ENCODE results near the gene A1CF.
"Not testable (repeated sequence)": the region's sequence is repeated elsewhere in the genome, so short reads cannot be mapped to it uniquely, and the experiment has no call there.

The A1CF gene

GRCh38 chr10:50782017-50782416, 103.4 kb downstream of the A1CF start:
- not testable (repeated sequence) for DNase-seq

DNA sequence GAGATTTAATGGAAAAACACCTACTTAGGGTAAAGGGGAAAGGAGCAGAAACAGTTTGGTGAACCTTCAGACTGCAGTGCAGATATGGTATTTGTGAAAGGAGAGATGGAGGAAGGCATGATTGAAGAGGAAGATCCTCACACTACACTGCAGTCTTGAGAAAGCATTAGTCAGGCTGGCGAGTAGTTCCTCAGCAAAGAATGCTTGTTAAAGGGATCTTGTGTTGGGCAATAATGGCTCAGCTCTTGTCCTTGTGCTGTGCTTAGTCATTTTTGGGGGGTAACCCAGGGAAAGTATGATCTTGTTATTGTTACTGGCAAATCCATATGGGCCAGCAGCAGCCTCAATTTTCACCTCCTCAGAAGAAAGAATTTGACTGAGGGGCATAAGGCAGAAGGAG, 105.4 kb downstream of the A1CF start:
- DNase-seq = not testable (repeated sequence)

DNA sequence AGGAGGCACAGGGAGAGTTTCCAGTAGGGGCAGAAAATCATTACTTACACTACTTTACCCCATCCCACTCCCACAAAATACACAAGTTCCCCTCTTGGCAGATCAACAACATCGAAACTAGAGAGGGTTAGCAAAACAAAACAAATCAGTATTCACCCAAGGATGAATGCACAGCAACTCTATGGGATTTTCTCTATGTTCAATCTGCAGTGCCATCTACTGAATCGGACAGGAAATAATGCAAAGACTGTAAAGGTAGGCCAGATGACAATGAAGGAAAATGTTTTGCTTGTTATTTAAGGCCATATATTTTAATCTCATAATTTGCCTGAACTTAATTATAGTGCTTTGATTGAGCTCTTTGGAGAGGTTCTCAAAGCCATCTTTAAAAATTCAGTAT, 110.6 kb downstream of the A1CF start:
- not testable (repeated sequence) for DNase-seq

DNA sequence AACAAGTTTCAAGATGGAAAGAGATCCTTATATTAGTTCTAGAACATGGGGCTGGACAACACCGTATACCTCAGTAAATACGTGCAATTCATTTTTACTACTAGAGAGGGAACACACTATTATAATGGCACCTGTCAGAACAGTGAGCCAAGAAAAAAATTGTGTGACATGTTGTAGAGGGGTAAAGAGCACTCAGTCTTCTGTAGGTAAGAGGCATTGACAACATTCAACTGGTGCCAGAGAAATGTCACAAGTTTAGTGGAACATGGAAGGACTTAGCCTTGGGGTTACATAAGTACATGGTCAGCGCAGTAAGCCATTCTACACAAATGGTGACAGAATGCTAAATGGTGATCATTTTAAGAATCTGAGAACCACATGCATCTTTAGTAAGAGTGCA, 113.4 kb downstream of the A1CF start:
- DNase-seq = not testable (repeated sequence)

DNA sequence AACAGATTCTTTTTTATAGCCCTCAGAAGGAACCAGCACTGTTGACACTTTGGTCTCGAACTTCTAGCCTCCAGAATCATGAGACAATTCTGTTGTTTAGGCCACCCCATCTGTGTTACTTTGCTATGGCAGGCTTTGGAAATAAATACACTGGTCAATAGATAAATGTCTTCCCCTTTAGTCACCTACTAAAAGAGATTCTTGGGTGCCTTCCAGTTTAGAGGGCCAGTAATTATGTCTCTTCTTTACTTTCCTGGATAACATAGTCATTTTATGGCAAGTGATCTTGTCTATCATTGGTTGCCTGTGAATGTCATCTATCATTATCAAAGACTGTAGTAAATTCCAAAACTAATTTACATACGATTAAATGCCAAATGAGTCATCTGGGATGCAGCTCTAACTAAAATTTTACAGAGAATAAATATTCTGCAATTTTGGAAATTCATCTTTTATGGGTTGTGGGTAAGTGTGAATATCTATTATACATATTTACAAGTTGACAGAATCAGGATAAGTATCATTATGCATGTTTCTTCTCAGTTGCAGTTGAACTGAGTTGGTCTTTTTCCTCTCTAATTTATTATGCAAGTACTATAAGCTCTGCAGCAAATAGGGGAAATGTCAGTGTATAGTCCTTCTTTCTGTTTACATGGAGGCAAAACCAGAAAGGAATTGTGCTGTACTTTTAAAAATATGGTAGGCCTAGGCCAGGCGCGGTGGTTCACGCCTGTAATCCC, 118.5 kb downstream of the A1CF start:
- DNase-seq = not testable (repeated sequence)
